ENCODE results near the gene TTC33. TPM values are rescaled to one million over a fixed set of nuclear protein-coding genes. Genes with fewer than 3 reads are reported as not detected.

TTC33 gene
- total RNA-seq, 2 donors from 2014 or later, result 10.3 to 22.5 TPM

- ATAC-seq (ENCODE audit: insufficient number of reproducible peaks, low FRiP score, low read depth), result no peak
- Histone ChIP-seq H3K9me3 (no peaks in the 10 kb centered on the region), H3K4me3 (no peak overlapping the region), H3K36me3 (no peaks in the 10 kb centered on the region), H3K27me3 (replicated peaks; ENCODE audit: insufficient read depth) (no peaks in the 10 kb centered on the region), H3K27ac (no peak overlapping the region), H3K4me1 (ENCODE audit: control insufficient read depth in 1 of 2, low read depth in 2 of 2) (no peaks in the 10 kb centered on the region)
- no peak for TF ChIP-seq CTCF (IDR thresholded peaks at IDR 0.05)
- DNase-seq (ENCODE audit: low spot score), result no peak
Observed at GRCh38 chr5:40630126-40630525, 125.6 kb downstream of the TTC33 start.

GRCh38 chr5:40628407-40628806 is 127.4 kb downstream of the TTC33 start:
- Histone ChIP-seq H3K36me3 (no peaks in the 10 kb centered on the region), H3K4me3 (no peak overlapping the region), H3K9me3 (no peaks in the 10 kb centered on the region), H3K27me3 (replicated peaks; ENCODE audit: insufficient read depth) (no peaks in the 10 kb centered on the region), H3K27ac (no peak overlapping the region), H3K4me1 (ENCODE audit: control insufficient read depth in 1 of 2, low read depth in 2 of 2) (no peaks in the 10 kb centered on the region)
- no peak for DNase-seq (ENCODE audit: low spot score)
- no peak for ATAC-seq (ENCODE audit: insufficient number of reproducible peaks, low FRiP score, low read depth)
- TF ChIP-seq CTCF (IDR thresholded peaks at IDR 0.05), result no peak

- Histone ChIP-seq H3K36me3 (no peaks in the 10 kb centered on the region), H3K27ac (no peak overlapping the region), H3K4me3 (no peak overlapping the region), H3K9me3 (no peaks in the 10 kb centered on the region), H3K4me1 (ENCODE audit: control insufficient read depth in 1 of 2, low read depth in 2 of 2) (no peaks in the 10 kb centered on the region), H3K27me3 (replicated peaks; ENCODE audit: insufficient read depth) (no peaks in the 10 kb centered on the region)
- DNase-seq (ENCODE audit: low spot score), result no peak
- TF ChIP-seq CTCF (IDR thresholded peaks at IDR 0.05), result no peak
- no peak for ATAC-seq (ENCODE audit: insufficient number of reproducible peaks, low FRiP score, low read depth)
Observed at GRCh38 chr5:40627706-40628105, 128.1 kb downstream of the TTC33 start.

- no peak for ATAC-seq (ENCODE audit: insufficient number of reproducible peaks, low FRiP score, low read depth)
- Histone ChIP-seq H3K27ac (no peak overlapping the region), H3K4me3 (no peak overlapping the region), H3K36me3 (no peaks in the 10 kb centered on the region), H3K4me1 (ENCODE audit: control insufficient read depth in 1 of 2, low read depth in 2 of 2) (no peaks in the 10 kb centered on the region), H3K9me3 (no peaks in the 10 kb centered on the region), H3K27me3 (replicated peaks; ENCODE audit: insufficient read depth) (no peaks in the 10 kb centered on the region)
- DNase-seq (ENCODE audit: low spot score), result no peak
- no peak for TF ChIP-seq CTCF (IDR thresholded peaks at IDR 0.05)
Observed at GRCh38 chr5:40626801-40627200, 129.0 kb downstream of the TTC33 start.

- H3K9me3 ChIP-seq, result no peaks in the 10 kb centered on the region
- ATAC-seq (ENCODE audit: insufficient number of reproducible peaks, low FRiP score, low read depth) (no peak), DNase-seq (ENCODE audit: low spot score) (no peak)
- no peak overlapping the region for H3K4me3 ChIP-seq
- no peaks in the 10 kb centered on the region for H3K27me3 ChIP-seq (replicated peaks; ENCODE audit: insufficient read depth)
- TF ChIP-seq CTCF (IDR thresholded peaks at IDR 0.05), result no peak
- H3K4me1 ChIP-seq (ENCODE audit: control insufficient read depth in 1 of 2, low read depth in 2 of 2), result no peaks in the 10 kb centered on the region
- no peaks in the 10 kb centered on the region for H3K36me3 ChIP-seq
- H3K27ac ChIP-seq, result no peak overlapping the region
Observed at GRCh38 chr5:40623480-40624420, 132.0 kb downstream of the TTC33 start.
